Astrocyte (in vitro differentiated cells and primary cell): ENCODE measurements around the gene SBF2.

Source experiments
- CTCF ChIP-seq: IDR thresholded peaks from 2 replicates; pipeline ENCODE4 v1.5.1; 2011; ENCODE audit warnings: low read depth, mild to moderate bottlenecking, inconsistent platforms, low read length, moderate library complexity; ENCODE audit not compliant: insufficient read depth
- EZH2 ChIP-seq: IDR thresholded peaks from 2 replicates; pipeline ENCODE4 v1.6.1; 2012; ENCODE audit warnings: mild to moderate bottlenecking, low read length, inconsistent platforms; ENCODE audit not compliant: insufficient read depth

- no peak for TF ChIP-seq CTCF
- TF ChIP-seq EZH2: no peak
Observed at GRCh38 chr11:9893474-9893873, 400.5 kb downstream of the SBF2 start.
